Retinal pigment epithelial cell (primary cell): ENCODE results near the gene CIZ1.
"Not testable (repeated sequence)": the region's sequence is repeated elsewhere in the genome, so short reads cannot be mapped to it uniquely, and the experiment has no call there.

ENCODE experiments used
- DNase-seq: peaks from one replicate; pipeline ENCODE4 v3.0.0-alpha.2; 2010; ENCODE audit warnings: low read depth
- H3K4me3 ChIP-seq: 2 replicates; pipeline ENCODE4 v1.5.1; 2011; ENCODE audit warnings: mild to moderate bottlenecking, low read length, control low read depth, moderate library complexity
- TF ChIP-seq, protein P1 (sequence below): conservative IDR thresholded peaks from 2 replicates; pipeline ENCODE4 v1.5.1; 2011; ENCODE audit warnings: low read depth, low read length, control low read depth, inconsistent platforms

CIZ1 gene

DNA sequence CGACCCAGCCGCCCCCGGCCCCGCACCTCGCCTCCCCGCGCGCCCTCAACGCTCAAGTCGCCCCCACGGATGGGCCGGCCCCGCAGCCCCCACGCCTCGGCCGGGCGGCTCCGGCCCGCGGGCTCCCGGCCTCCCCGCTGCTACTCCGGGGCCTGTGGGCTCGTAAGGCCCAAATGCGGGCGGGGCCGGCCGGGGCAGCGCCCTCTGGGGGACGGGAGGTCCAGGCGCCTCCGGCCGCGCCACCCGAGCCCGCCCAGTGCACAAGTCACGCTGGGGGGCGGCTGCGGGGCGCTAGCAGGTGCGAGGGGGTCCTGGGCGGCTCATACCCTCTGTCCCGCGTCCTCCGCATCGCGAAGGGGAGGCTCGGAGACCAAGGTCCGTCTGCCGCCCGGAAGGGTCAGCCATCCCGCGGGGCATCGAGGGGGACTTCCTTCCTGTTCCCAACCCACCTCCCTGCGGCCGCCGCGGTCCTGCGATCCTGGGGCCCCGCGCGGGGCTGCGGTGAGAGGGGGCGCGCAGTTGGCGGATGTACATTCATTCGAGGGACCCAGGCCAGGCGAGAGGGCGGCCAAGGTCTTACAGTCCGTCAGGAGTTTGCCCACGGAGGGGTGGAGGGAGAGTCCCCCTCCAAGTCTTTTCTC, at the start of gene CIZ1:
TSS of gene CIZ1 (minus strand) at position 167 of the 641 bp plus-strand sequence. CDS start 715 bp downstream, outside the sequence.
- DNase-seq: peak; percentile 36
- peak within 1 kb of the TSS; percentile 73 for H3K4me3 ChIP-seq

DNA sequence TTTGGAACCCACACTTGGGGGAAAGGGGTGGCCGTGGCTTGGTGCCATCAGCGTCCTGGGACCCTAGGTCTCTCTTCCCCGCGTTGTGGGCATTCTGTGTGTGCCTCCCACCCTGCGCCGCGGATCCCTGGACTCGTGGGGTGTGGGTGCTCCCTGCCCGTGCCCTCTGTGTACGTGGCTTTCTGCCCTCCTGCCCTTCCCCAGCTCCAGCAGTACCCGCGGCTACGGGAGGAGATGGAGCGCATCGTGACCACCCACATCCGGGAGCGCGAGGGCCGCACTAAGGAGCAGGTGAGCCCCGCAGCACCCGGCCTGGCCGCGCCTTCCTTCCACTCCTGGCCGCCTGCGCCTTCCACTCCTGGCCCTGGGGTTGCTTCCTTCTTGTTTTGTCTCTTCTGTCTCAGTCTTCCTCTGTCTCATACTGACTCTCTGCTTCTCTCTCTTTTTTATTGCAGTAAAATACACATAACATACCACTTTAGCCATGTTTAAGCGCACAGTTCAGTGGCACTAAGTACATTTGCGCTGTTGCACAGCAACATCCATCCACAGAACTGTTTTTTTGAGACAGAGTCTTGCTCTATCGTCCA, 42.5 kb upstream of the CIZ1 start:
- no peak overlapping the region for H3K4me3 ChIP-seq
- TF ChIP-seq, protein P1, sequence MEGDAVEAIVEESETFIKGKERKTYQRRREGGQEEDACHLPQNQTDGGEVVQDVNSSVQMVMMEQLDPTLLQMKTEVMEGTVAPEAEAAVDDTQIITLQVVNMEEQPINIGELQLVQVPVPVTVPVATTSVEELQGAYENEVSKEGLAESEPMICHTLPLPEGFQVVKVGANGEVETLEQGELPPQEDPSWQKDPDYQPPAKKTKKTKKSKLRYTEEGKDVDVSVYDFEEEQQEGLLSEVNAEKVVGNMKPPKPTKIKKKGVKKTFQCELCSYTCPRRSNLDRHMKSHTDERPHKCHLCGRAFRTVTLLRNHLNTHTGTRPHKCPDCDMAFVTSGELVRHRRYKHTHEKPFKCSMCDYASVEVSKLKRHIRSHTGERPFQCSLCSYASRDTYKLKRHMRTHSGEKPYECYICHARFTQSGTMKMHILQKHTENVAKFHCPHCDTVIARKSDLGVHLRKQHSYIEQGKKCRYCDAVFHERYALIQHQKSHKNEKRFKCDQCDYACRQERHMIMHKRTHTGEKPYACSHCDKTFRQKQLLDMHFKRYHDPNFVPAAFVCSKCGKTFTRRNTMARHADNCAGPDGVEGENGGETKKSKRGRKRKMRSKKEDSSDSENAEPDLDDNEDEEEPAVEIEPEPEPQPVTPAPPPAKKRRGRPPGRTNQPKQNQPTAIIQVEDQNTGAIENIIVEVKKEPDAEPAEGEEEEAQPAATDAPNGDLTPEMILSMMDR: no peak
- no peak for DNase-seq

More for the DNA sequence above, at the start of gene CIZ1:
- TF ChIP-seq, protein P1: peak; percentile 63

GRCh38 chr9:128232528-128233428, 41.4 kb upstream of the CIZ1 start:
- H3K4me3 ChIP-seq: no peak overlapping the region
- TF ChIP-seq, protein P1: no peak
- DNase-seq: no peak

GRCh38 chr9:128231638-128232527, 40.5 kb upstream of the CIZ1 start:
- no peak overlapping the region for H3K4me3 ChIP-seq
- TF ChIP-seq, protein P1: no peak
- DNase-seq: no peak

DNA sequence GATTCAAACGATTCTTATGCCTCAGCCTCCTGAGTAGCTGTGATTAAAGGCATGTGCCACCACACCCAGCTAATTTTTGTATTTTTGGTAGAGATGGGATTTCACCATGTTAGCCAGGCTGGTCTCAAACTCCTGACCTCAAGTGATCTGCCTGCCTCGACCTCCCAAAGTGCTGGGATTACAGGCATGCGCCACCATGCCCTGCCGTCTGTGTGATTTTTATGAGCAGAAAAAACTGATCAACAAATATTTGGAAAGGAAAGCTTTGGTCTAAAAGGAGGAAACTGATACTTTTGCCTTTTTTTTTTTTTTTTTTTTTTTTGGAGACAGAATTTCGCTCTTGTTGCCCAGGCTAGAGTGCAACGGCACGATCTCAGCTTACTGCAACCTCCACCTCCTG, 39.5 kb upstream of the CIZ1 start:
- not testable (repeated sequence) for H3K4me3 ChIP-seq, DNase-seq

- H3K4me3 ChIP-seq: no peak overlapping the region
- TF ChIP-seq, protein P1: no peak
- no peak for DNase-seq
Measured at GRCh38 chr9:128226412-128226801, 35.0 kb upstream of the CIZ1 start.
